ENCODE measurements around the gene CLDN7. TPM values are rescaled to one million over a fixed set of nuclear protein-coding genes. Genes with fewer than 3 reads are reported as not detected.
A peak's percentile ranks its signal among the peaks of the same experiment; 100 is the strongest.

Gene CLDN7
- total RNA-seq, 1 donor from 2014 or later = 5.6 TPM

DNA sequence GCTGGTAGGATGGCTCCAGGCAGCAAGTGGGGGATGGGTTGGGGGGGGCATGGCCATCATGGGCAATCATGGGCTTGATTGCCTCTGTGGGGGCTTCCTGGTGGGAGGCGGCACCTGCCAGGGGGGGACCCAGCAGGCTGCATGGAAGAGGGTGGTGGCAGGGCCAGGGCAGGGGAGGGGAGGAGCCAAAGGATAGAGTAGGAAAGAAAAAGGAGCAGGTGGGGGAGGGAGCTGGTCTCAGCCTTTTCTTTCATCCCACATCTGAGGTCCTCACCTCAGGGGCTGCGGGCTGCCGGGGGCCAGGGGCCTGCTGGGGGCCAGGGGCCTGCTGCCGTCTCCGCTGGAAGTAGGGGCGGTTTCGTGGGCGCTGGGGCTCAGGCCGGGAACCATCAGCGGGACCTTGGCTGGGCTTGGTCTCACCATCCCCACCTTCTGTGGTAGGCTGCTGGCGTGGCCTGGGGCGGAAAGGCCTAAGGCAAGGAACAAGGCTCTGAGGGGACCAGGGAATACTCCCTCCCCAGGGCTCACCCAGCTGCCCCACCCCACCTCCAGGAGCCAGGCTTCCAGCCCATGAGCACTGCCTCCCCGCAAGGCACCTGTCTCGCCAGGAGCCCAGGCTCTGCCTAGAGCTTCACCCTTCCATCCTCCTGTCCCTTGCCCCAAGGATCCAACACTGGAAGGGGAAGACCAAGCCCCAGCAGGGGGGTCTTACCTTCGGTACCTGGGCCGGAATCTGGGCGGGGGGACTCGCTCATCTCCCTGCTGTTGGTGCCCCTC, 27.2 kb upstream of the CLDN7 start:
- DNase-seq (ENCODE audit: low spot score) = no peak

- no peak for DNase-seq (ENCODE audit: low spot score)
Observed at GRCh38 chr17:7285679-7286078, 23.4 kb upstream of the CLDN7 start.

DNA sequence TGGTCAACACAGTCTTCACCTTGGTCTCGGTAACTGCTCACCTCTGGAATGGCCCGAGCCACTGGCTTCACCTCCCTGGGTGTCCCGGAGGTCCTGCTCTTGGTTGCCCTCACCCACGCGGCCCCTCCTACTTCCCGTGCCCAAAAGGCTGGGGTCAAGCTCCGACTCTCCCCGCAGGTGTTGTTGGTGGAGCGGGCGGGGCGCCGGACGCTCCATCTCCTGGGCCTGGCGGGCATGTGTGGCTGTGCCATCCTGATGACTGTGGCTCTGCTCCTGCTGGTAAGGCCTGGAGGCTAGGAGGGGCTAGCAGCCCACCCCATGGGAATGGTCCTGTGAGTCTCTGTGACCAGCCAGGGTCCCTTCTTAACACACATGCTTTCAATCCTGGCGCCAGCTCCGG, 22.6 kb upstream of the CLDN7 start:
- no peak for DNase-seq (ENCODE audit: low spot score)

DNA sequence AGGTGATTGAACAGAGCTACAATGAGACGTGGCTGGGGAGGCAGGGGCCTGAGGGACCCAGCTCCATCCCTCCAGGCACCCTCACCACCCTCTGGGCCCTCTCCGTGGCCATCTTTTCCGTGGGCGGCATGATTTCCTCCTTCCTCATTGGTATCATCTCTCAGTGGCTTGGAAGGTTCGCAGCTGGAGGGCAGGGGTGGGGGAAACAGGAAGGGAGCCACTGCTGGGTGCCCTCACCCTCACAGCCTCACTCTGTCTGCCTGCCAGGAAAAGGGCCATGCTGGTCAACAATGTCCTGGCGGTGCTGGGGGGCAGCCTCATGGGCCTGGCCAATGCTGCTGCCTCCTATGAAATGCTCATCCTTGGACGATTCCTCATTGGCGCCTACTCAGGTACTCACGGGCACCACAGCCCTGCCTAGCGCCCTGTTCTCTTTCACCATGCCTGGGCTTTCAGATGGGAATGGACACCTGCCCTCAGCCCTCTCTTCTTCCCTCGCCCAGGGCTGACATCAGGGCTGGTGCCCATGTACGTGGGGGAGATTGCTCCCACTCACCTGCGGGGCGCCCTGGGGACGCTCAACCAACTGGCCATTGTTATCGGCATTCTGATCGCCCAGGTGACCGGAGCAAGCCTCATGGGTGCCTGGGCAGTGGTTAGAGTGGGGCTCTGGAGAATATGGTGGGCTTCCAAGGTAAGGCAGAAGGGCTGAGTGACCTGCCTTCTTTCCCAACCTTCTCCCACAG, 21.4 kb upstream of the CLDN7 start:
- no peak for DNase-seq (ENCODE audit: low spot score)

DNA sequence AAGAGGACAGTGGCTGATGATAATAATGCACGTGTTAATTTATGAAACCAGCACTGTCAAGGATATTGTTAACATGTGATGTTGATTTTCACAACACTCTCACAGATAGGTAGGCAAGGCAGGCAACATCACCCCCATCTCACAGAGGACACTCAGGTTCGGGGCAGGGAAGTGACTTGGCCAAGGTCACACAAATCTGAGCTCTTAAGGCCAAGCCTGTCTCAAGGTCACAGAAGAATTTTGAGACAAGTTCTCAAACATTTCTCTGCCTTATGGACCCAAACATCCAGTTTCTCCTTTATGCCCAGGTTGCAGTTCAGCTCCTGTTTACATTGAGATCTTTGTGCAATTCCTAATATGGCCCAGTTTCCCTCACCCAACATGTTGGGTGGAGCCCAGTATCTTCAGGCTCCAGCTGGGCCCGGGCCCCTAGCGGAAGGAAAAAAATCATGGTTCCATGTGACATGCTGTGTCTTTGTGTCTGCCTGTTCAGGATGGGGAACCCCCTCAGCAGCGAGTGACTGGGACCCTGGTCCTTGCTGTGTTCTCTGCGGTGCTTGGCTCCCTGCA, 20.6 kb upstream of the CLDN7 start:
- DNase-seq (ENCODE audit: low spot score) = no peak

DNA sequence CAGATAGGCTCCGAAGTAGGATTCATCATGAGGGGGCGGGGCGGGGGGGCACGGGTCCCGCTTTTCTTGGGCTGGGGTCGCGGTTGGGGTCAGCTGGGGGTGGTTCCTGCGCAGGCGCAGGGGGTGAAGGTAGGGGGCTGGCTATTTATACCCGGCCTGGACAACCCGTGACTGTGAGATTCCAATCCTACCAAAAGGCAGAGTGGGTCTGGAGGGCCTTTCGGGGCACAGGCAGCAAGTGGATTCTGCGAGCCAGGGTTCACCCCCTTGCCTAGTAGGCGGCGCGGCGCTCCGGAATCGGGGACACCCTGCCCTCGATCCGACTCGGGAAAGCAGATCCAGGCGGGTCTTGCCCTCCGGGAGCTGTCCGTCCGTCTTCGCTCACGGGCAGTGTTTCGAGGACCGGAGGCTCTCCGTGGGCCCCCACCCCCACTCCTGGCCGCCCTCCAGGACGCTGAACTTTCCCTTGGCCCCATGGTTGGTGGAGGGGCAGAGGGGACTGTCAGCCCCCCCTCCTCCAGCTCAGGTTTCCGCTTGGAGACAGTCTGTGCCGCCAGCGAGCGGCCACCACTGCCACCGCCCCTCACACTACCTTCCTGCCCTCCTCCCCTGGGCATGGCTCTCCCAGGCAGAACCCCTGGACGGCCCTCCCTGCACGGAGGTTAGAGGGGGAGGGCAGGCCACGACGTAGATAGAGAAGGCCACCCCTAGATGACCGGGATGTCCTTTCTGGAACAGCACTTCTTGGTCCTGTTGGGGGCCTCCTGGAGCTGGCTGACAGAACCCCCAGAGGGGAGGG, 19.9 kb upstream of the CLDN7 start:
- no peak for DNase-seq (ENCODE audit: low spot score)

- peak; percentile 97 for DNase-seq (ENCODE audit: low spot score)
Observed at GRCh38 chr17:7281074-7281952, 19.0 kb upstream of the CLDN7 start, which contains the start of gene SLC2A4. Gene SLC2A4 (plus strand): TSS chr17:7281718. CDS start chr17:7281935, 217 bp downstream.

DNA sequence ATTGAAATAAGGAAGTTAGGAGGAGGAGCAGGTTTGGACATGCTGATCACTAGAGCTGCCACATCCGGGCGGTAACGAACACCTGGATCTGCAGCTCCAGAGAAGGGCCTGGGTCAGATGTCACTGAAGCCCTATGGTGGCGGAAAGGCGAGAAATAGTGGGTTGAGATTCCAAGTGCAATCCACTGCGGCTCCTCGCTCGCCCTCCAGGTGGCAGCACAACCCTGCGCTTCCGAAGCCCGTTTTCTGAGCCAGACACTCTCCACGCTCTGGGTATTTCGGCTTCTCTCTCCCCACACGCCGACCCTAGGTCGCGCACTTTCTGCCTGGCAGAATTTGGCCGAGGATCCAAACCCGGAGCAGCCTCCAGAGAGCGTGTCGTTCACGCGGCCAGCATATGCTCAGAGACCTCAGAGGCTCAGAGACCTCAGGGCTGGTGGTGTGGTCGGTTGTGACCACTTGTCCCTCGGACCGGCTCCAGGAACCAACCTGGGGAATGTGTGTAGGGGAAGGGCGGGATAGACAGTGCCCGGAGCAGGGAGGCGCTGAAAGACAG, 18.3 kb upstream of the CLDN7 start:
- DNase-seq (ENCODE audit: low spot score) = no peak

- no peak for DNase-seq (ENCODE audit: low spot score)
Observed at GRCh38 chr17:7279448-7279847, 17.2 kb upstream of the CLDN7 start.

- DNase-seq (ENCODE audit: low spot score) = no peak
Observed at GRCh38 chr17:7266784-7267183, 4.5 kb upstream of the CLDN7 start.

DNA sequence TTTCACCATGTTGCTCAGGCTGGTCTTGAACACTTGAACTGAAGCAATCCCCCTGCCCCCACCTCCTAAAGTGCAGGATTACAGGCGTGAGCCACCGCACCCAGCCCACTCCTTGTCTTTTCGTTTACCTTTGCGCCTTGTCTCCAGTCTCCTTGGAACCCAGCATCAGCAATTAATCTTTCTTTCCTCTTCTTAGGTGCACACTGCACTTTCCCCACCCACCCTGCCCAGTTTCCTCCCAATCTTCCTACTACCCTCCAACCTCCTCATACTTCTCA, 1.5 kb upstream of the CLDN7 start:
- no peak for DNase-seq (ENCODE audit: low spot score)

DNA sequence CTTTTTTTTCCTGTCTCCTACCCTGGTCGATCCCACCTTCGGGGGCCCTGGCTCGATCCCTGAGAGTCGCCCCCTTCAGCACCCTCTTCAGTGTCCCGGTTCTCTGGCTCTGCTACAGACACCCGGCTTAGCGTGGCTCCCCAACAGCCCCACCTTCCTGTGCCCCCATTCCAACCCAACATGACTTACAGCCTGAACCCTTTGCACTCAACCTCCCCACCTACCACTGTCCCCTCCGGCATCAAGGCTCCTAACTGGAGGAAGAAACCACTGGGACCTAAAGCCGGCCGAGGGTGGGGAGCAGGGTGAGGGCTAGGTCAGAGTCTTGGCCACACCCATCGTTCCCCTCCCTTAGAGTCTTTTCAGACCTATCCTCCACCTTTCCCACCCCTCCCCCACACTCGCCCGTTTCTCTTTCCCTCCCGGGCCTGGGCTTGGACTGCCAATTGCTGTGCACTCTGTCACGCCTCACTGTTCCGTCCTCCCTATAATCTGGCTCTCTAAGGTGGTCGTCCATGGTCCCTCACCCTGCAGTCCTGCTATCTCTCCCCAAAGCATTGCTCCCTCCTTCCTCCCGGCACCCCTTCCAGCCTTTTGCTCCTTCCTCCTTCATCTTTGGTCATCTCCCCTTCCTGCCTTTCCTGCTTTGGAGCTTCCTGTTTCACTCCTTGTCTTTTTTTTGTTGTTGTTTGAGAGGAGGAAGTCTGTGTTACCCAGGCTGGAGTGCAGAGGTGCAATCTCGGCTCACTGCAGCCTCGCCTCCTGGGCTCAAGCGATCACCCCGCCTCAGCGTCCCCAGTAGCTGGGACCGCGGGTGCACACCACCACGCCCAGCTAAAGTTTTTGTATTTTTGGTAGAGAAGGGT, 890 bp upstream of the CLDN7 start:
- DNase-seq (ENCODE audit: low spot score) = no peak

GRCh38 chr17:7261379-7262191, 693 bp downstream of the CLDN7 start:
- no peak for DNase-seq (ENCODE audit: low spot score)

DNA sequence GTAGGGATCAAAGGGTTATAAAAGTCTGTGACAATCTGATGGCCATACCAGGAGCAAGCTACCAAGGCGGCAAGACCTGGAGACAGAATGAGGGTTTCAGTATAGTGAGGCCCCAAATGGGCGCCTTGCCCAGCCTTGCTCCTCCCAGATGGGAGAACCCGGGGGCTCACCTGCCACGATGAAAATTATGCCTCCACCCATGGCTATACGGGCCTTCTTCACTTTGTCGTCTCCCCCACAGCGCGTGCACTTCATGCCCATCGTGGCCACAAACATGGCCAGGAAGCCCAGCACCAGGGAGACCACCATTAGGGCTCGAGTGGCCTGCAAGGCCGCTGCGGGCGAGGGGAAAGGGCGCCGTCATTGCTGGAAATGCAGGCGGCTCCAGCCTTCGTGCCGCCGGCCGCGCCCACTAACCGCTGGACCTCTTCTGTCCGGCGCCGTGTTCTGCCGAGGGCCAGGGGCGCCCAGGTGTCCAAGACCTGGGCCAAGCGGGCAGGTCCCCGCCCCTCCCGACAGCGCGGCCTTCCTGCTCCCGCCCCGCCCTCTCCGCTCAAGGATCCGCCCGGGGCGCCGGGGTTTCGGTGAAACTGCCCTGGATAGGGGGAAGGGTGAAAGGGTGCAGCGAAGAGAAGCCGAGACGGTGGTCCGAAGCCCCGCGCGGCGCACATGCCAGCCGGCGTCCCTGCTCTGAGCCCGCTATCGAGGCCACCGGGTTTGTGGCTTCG, 1.5 kb downstream of the CLDN7 start:
- no peak for DNase-seq (ENCODE audit: low spot score)

- DNase-seq (ENCODE audit: low spot score) = no peak
Observed at GRCh38 chr17:7260151-7260550, 2.1 kb downstream of the CLDN7 start.

- no peak for DNase-seq (ENCODE audit: low spot score)
Observed at GRCh38 chr17:7259555-7259889, 2.8 kb downstream of the CLDN7 start.

GRCh38 chr17:7258731-7259554, 3.3 kb downstream of the CLDN7 start:
- DNase-seq (ENCODE audit: low spot score) = no peak

All from mesenteric fat pad (tissue), 1 donor.